Chondrocyte (in vitro differentiated cells): ENCODE results near the gene MARCKS. TPM values are rescaled to one million over a fixed set of nuclear protein-coding genes. Genes with fewer than 3 reads are reported as not detected.

ENCODE experiments used
- DNase-seq: peaks from one replicate; pipeline ENCODE4 v3.0.0; 2021; ENCODE audit warnings: mixed read lengths, low spot score
- H3K27ac Mint-ChIP-seq: one replicate; pipeline ENCODE4 v1.8.0; 2021; ENCODE audit warnings: mild to moderate bottlenecking, moderate library complexity, mixed read lengths; ENCODE audit not compliant: unreplicated experiment
- H3K27me3 Mint-ChIP-seq: 2 replicates; pipeline ENCODE4 v1.8.0; 2021; ENCODE audit warnings: low read depth, mixed read lengths
- H3K36me3 Mint-ChIP-seq: 2 replicates; pipeline ENCODE4 v1.8.0; 2021; ENCODE audit warnings: low read depth, mixed read lengths
- H3K4me1 Mint-ChIP-seq: 2 replicates; pipeline ENCODE4 v1.8.0; 2021; ENCODE audit warnings: low read depth, mild to moderate bottlenecking, mixed read lengths
- H3K4me3 Mint-ChIP-seq: one replicate; pipeline ENCODE4 v1.8.0; 2021; ENCODE audit warnings: mild to moderate bottlenecking, moderate library complexity, mixed read lengths; ENCODE audit not compliant: unreplicated experiment
- H3K9me3 Mint-ChIP-seq: 2 replicates; pipeline ENCODE4 v1.8.0; 2021; ENCODE audit warnings: low read depth, mixed read lengths
- long read RNA-seq: library from polyadenylated mRNA; stranded (forward); transcript quantifications from one replicate; pipeline ENCODE4 v2.0.0, GENCODE V29; 2021
- total RNA-seq: library from RNA; stranded (reverse); gene quantifications from 3 replicates; pipeline ENCODE4 v1.2.1, GENCODE V29; 2021
- TF ChIP-seq, protein P1 (sequence below): fragments of 200-600 bp; sonication (generic); IDR thresholded peaks from 2 replicates; pipeline ENCODE4 v1.5.0; 2021; ENCODE audit warnings: antibody characterized with exemption, mild to moderate bottlenecking, moderate library complexity

MARCKS gene, protein sequence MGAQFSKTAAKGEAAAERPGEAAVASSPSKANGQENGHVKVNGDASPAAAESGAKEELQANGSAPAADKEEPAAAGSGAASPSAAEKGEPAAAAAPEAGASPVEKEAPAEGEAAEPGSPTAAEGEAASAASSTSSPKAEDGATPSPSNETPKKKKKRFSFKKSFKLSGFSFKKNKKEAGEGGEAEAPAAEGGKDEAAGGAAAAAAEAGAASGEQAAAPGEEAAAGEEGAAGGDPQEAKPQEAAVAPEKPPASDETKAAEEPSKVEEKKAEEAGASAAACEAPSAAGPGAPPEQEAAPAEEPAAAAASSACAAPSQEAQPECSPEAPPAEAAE
- total RNA-seq, result 256 to 322 TPM (median 257 TPM) in 3 replicates
- long read RNA-seq, full-length matches to known transcripts, result 588 of 683 reads
- long read RNA-seq, partial matches to known transcripts, result 0 of 683 reads
- long read RNA-seq, other reads (novel, unspliced or antisense), result 95 of 683 reads

DNA sequence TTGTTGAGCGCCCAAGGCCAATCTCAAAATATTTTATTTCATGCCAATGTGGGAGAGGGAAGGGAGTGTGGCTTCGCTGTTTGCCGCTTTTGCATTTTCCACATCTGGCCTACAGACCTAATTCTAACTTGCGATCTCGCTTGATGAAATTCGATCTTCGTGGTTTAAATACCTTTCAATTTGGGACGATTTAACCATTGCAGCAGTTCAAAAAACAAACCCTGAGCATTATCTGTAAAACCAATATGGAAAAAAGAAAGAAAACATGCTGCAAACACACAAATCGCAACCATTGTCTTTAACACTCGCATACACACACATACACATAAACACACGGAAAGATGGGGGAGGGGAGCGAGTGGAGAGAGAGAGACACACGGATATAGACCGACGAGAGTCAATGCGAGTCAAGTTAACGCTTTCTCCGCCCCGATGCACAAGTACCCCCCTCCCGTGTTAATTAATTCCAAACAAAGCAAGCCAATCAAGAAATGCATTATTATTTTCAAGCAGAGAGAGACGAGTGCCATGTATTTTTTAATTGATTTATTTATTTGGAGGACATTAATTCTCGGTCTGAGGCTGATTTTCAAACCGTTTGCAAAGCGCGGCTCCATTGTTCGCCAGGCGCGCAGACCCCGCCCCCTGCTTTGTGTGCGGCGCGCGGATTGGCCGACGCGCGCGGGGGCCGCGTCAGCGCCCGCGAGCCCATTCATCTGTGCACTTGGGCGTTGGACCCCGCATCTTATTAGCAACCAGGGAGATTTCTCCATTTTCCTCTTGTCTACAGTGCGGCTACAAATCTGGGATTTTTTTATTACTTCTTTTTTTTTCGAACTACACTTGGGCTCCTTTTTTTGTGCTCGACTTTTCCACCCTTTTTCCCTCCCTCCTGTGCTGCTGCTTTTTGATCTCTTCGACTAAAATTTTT, at the start of gene MARCKS:
Gene MARCKS (plus strand): TSS at position 721 of the 931 bp plus-strand sequence. CDS start 401 bp downstream, outside the sequence.
- Mint-ChIP-seq H3K4me3 (no peak within 1 kb of the TSS), H3K9me3 (no peaks in the 10 kb centered on the region), H3K27ac (no peak within 1 kb of the TSS), H3K4me1 (peaks cover 38% of the 10 kb centered on the region), H3K27me3 (no peaks in the 10 kb centered on the region), H3K36me3 (peaks cover 21% of the 10 kb centered on the region)
- no peak for DNase-seq
- TF ChIP-seq, protein P1, sequence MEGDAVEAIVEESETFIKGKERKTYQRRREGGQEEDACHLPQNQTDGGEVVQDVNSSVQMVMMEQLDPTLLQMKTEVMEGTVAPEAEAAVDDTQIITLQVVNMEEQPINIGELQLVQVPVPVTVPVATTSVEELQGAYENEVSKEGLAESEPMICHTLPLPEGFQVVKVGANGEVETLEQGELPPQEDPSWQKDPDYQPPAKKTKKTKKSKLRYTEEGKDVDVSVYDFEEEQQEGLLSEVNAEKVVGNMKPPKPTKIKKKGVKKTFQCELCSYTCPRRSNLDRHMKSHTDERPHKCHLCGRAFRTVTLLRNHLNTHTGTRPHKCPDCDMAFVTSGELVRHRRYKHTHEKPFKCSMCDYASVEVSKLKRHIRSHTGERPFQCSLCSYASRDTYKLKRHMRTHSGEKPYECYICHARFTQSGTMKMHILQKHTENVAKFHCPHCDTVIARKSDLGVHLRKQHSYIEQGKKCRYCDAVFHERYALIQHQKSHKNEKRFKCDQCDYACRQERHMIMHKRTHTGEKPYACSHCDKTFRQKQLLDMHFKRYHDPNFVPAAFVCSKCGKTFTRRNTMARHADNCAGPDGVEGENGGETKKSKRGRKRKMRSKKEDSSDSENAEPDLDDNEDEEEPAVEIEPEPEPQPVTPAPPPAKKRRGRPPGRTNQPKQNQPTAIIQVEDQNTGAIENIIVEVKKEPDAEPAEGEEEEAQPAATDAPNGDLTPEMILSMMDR, result no peak

DNA sequence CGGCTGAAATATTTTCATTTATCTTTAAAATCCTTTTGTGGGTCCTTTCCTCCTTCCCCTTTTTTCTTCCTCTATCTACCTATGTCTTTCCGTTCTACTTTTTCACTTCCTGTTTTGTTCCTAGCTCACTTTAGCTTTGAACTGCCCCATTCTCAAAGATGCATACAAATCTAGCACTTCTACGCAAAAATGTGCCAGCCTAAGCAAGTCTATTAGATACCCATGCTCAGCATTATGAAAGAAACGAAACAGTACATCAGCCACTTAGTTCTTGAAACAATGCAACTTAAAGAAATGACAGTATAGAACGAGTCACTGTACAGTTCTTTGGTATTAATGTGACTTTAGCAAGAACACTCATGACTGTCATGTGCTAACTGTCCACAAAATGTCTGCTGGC, 47.3 kb upstream of the MARCKS start:
- Mint-ChIP-seq H3K27ac (no peak overlapping the region), H3K27me3 (no peaks in the 10 kb centered on the region), H3K36me3 (no peaks in the 10 kb centered on the region), H3K4me1 (peaks cover 24% of the 10 kb centered on the region), H3K4me3 (no peak overlapping the region), H3K9me3 (peaks cover 6% of the 10 kb centered on the region)
- TF ChIP-seq, protein P1, result no peak
- DNase-seq, result no peak

DNA sequence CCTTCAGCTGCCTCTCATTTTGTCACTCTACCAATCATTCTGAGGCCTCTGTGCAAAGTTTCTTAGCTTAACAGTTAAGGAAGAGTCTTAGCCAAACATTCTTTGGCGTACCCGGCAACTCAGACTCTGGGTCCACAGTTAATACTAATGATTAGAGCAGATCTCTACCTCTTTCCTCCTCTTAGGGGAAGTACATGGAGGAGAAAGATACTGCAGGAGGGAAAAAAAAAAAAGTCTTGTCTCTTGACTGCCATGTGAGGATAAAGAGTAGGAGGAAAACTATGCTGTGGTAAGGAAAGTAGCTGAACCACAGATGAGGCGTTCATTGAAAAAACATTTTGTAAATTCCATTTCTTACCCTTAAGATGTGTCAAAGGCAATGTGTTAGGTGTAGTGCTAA, 44.0 kb upstream of the MARCKS start:
- H3K36me3 Mint-ChIP-seq, result no peaks in the 10 kb centered on the region
- H3K27ac Mint-ChIP-seq, result peak overlapping the region; percentile 92
- H3K27me3 Mint-ChIP-seq, result no peaks in the 10 kb centered on the region
- TF ChIP-seq, protein P1, result no peak
- no peak overlapping the region for H3K4me3 Mint-ChIP-seq
- peaks cover 10% of the 10 kb centered on the region for H3K9me3 Mint-ChIP-seq
- H3K4me1 Mint-ChIP-seq, result peaks cover 25% of the 10 kb centered on the region
- no peak for DNase-seq

DNA sequence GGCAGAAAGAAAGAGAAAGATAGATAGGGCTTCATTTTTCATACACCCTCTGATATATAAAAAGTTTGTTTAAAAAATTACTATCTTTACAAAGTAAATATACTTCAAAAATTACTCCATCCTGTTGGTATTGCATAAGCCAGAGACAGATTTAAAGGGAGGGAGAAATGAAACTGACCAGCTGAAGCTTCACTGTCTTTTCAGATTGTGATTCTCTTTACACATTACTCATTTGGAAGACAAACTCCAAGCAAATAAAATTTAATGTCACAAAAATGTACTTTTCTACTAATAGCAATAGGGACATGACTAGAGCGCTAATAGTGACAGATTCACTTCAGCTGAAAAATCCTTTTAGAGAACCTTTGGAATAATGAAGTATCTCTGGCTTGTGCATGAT, 38.6 kb upstream of the MARCKS start:
- TF ChIP-seq, protein P1, result no peak
- Mint-ChIP-seq H3K9me3 (peaks cover 7% of the 10 kb centered on the region), H3K36me3 (peaks cover 1% of the 10 kb centered on the region), H3K4me1 (peaks cover 22% of the 10 kb centered on the region), H3K27ac (peak overlapping the region; percentile 90), H3K4me3 (no peak overlapping the region), H3K27me3 (no peaks in the 10 kb centered on the region)
- no peak for DNase-seq
